ENCODE results near the gene RAB4B. TPM values are rescaled to one million over a fixed set of nuclear protein-coding genes. Genes with fewer than 3 reads are reported as not detected.
A peak's percentile ranks its signal among the peaks of the same experiment; 100 is the strongest.

RAB4B gene
- total RNA-seq, 4 donors from 2014 or later: 22.9 to 26.6 (median 23.2) TPM

- DNase-seq (ENCODE audit: extremely low spot score): no peak
- H3K4me3 ChIP-seq: no peak overlapping the region
- intact Hi-C loops (cut with DNase I): no loop called here
- H3K4me1 ChIP-seq: peaks cover 19 to 49% (median 43%) of the 10 kb centered on the region in 4 donors
- H3K27ac ChIP-seq (replicated peaks in 1 of 4): no peak overlapping the region
- TF ChIP-seq CTCF (IDR thresholded peaks at IDR 0.05) (no peak), POLR2AphosphoS5 (IDR thresholded peaks at IDR 0.05) (no peak), POLR2A (IDR thresholded peaks at IDR 0.05; ENCODE audit: low read depth) (no peak), EP300 (IDR thresholded peaks at IDR 0.05) (no peak)
- H3K36me3 ChIP-seq: peaks cover 13 to 37% (median 23%) of the 10 kb centered on the region in 4 donors
- WGBS: 100% methylated on average over 1 of the region's 10 CpGs
- no peaks in the 10 kb centered on the region for H3K27me3 ChIP-seq
- no peaks in the 10 kb centered on the region for H3K9me3 ChIP-seq
Observed at GRCh38 chr19:40743926-40744325, 34.1 kb upstream of the RAB4B start.

GRCh38 chr19:40744554-40745401, 33.3 kb upstream of the RAB4B start:
- peaks cover 27 to 52% (median 45%) of the 10 kb centered on the region in 4 donors for H3K4me1 ChIP-seq
- H3K36me3 ChIP-seq: peaks cover 6 to 28% (median 15%) of the 10 kb centered on the region in 4 donors
- H3K9me3 ChIP-seq: no peaks in the 10 kb centered on the region
- peak overlapping the region in 3 of 4 donors; percentile 19 to 49 (median 20) for H3K27ac ChIP-seq (replicated peaks in 1 of 4)
- WGBS: 67% methylated on average over 15 of the region's 17 CpGs
- TF ChIP-seq EP300 (IDR thresholded peaks at IDR 0.05) (no peak), CTCF (IDR thresholded peaks at IDR 0.05) (no peak), POLR2A (IDR thresholded peaks at IDR 0.05; ENCODE audit: low read depth) (no peak), POLR2AphosphoS5 (IDR thresholded peaks at IDR 0.05) (no peak)
- intact Hi-C loops (cut with DNase I): no loop called here
- no peak for DNase-seq (ENCODE audit: extremely low spot score)
- no peak overlapping the region for H3K4me3 ChIP-seq
- H3K27me3 ChIP-seq: no peaks in the 10 kb centered on the region

- no peak for DNase-seq (ENCODE audit: extremely low spot score)
- intact Hi-C loops (cut with DNase I): no loop called here
- peaks cover 0 to 22% (median 8%) of the 10 kb centered on the region in 4 donors for H3K36me3 ChIP-seq
- H3K27ac ChIP-seq (replicated peaks in 1 of 4): peak overlapping the region in 3 of 4 donors; percentile 19 to 49 (median 20)
- TF ChIP-seq POLR2A (IDR thresholded peaks at IDR 0.05; ENCODE audit: low read depth) (no peak), CTCF (IDR thresholded peaks at IDR 0.05) (no peak), EP300 (IDR thresholded peaks at IDR 0.05) (no peak), POLR2AphosphoS5 (IDR thresholded peaks at IDR 0.05) (no peak)
- no peak overlapping the region for H3K4me3 ChIP-seq
- peaks cover 27 to 49% (median 43%) of the 10 kb centered on the region in 4 donors for H3K4me1 ChIP-seq
- no peaks in the 10 kb centered on the region for H3K27me3 ChIP-seq
- H3K9me3 ChIP-seq: no peaks in the 10 kb centered on the region
- 85% methylated on average over 7 of the region's 7 CpGs for WGBS
Observed at GRCh38 chr19:40745402-40745780, 32.7 kb upstream of the RAB4B start.

GRCh38 chr19:40747536-40747935, 30.5 kb upstream of the RAB4B start:
- Histone ChIP-seq H3K9me3 (no peaks in the 10 kb centered on the region), H3K27ac (replicated peaks in 1 of 4) (no peak overlapping the region), H3K27me3 (no peaks in the 10 kb centered on the region), H3K4me3 (no peak overlapping the region), H3K4me1 (peaks cover 26 to 46% (median 40%) of the 10 kb centered on the region in 4 donors), H3K36me3 (peaks cover 0 to 10% (median 0%) of the 10 kb centered on the region in 4 donors)
- no peak for DNase-seq (ENCODE audit: extremely low spot score)
- intact Hi-C loops (cut with DNase I): no loop called here
- TF ChIP-seq CTCF (IDR thresholded peaks at IDR 0.05): no peak
- TF ChIP-seq POLR2A (IDR thresholded peaks at IDR 0.05; ENCODE audit: low read depth): no peak
- no peak for TF ChIP-seq POLR2AphosphoS5 (IDR thresholded peaks at IDR 0.05)
- no peak for TF ChIP-seq EP300 (IDR thresholded peaks at IDR 0.05)
- 95% methylated on average over 7 of the region's 7 CpGs for WGBS

All from esophagus muscularis mucosa (tissue), 4 donors.